OCI-LY1 (cell line): ENCODE results near the gene FBXO10.

Experiments used
- H2AFZ ChIP-seq: fragments of 200-600 bp; sonication (generic), shearing (Covaris generic); 2 replicates; pipeline ENCODE4 v1.6.0; 2014; ENCODE audit warnings: antibody characterized with exemption, mild to moderate bottlenecking, low read length
- H3F3A ChIP-seq: fragments of 200-600 bp; sonication (generic), shearing (Covaris generic); 2 replicates; pipeline ENCODE4 v1.6.0; 2014; ENCODE audit warnings: mild to moderate bottlenecking, antibody characterized with exemption, low read length, moderate library complexity; ENCODE audit not compliant: insufficient read depth
- H3K27ac ChIP-seq: fragments of 200-600 bp; sonication (generic); 2 replicates; pipeline ENCODE4 v1.5.1; 2014; ENCODE audit warnings: low read length, mixed run types, mild to moderate bottlenecking, low read depth; ENCODE audit not compliant: poor library complexity, severe bottlenecking
- H3K27me3 ChIP-seq: fragments of 200-600 bp; sonication (generic); 2 replicates; pipeline ENCODE4 v1.6.0; 2014; ENCODE audit warnings: antibody characterized with exemption, mild to moderate bottlenecking, low read length, moderate library complexity; ENCODE audit not compliant: insufficient read depth
- H3K36me3 ChIP-seq: fragments of 200-600 bp; sonication (generic); 2 replicates; pipeline ENCODE4 v1.6.1; 2014; ENCODE audit warnings: mild to moderate bottlenecking, antibody characterized with exemption, low read length, moderate library complexity, mixed read lengths; ENCODE audit not compliant: insufficient read depth
- H3K4me1 ChIP-seq: fragments of 200-600 bp; sonication (generic); 2 replicates; pipeline ENCODE4 v1.5.1; 2014; ENCODE audit warnings: mild to moderate bottlenecking, low read length, moderate library complexity; ENCODE audit not compliant: insufficient read depth, severe bottlenecking
- H3K4me2 ChIP-seq: fragments of 200-600 bp; sonication (generic), shearing (Covaris generic); 2 replicates; pipeline ENCODE4 v1.6.1; 2014; ENCODE audit warnings: low read length
- H3K4me3 ChIP-seq: fragments of 200-600 bp; sonication (generic); 2 replicates; pipeline ENCODE4 v1.5.1; 2014; ENCODE audit warnings: low read length, low read depth, mild to moderate bottlenecking, mixed read lengths; ENCODE audit not compliant: poor library complexity, severe bottlenecking
- H3K79me2 ChIP-seq: fragments of 200-600 bp; shearing (Covaris generic); 2 replicates; pipeline ENCODE4 v1.6.1; 2016; ENCODE audit warnings: mixed run types, low read length, mixed read lengths; ENCODE audit not compliant: insufficient read depth
- H3K9ac ChIP-seq: fragments of 200-600 bp; sonication (generic), shearing (Covaris generic); 2 replicates; pipeline ENCODE4 v1.6.1; 2014; ENCODE audit warnings: mild to moderate bottlenecking, low read length, mixed read lengths
- H3K9me2 ChIP-seq: fragments of 200-600 bp; sonication (generic), shearing (Covaris generic); 2 replicates; pipeline ENCODE4 v1.6.1; 2014; ENCODE audit warnings: low read depth, mild to moderate bottlenecking, low read length, mixed read lengths
- H3K9me3 ChIP-seq: fragments of 200-600 bp; shearing (Covaris generic); 2 replicates; pipeline ENCODE4 v1.6.1; 2014; ENCODE audit warnings: low read length, mixed read lengths
- H4K20me1 ChIP-seq: fragments of 200-600 bp; sonication (generic), shearing (Covaris generic); 2 replicates; pipeline ENCODE4 v1.6.0; 2016; ENCODE audit warnings: mild to moderate bottlenecking, low read length; ENCODE audit not compliant: insufficient read depth
- EZH2 ChIP-seq: fragments of 200-600 bp; sonication (generic), shearing (Covaris generic); IDR thresholded peaks from 2 replicates; pipeline ENCODE4 v1.8.0; 2017; ENCODE audit warnings: borderline replicate concordance, mixed run types, mild to moderate bottlenecking, antibody characterized with exemption, low read length, moderate library complexity, mixed read lengths
- TF ChIP-seq, protein P1 (sequence below): fragments of 200-600 bp; sonication (generic), shearing (Covaris generic); IDR thresholded peaks from 2 replicates; pipeline ENCODE4 v1.5.1; 2017; ENCODE audit warnings: mild to moderate bottlenecking, antibody characterized with exemption, low read length, moderate library complexity, mixed read lengths

FBXO10 gene

DNA sequence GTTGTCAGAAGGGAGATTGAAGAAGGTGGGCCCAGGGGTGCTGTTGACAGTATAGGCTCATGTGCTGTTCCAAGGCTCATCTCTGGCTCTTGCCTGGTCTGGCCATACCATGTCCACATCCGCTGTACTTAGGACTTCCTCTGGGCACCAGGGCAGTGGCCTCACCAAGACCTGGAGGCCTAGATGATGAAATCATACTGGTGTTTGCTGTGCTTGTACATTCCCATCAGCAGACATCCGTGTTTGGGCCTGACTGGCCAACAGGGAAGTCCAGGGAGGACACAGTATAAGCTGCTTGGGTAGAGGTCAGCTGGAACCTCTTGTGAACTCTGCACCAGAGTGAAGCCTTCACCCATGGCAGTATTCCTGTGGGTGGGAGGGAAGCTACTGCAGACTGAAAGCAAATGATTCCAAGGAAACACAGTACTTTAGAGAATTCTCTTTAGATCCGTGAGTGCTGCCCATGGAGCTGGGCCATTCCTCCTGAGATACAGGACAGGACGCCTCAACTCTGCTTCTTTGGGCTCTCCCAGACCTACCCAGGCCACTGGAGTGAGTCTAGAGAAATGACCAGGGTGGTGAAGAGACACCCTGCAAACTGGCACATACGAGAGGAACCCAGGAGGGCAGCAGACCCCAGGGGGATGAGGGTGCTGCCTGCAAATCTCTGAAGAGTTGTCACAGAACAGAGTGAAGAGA is 67.9 kb downstream of the FBXO10 start:
- no peaks in the 10 kb centered on the region for H3K9me3 ChIP-seq
- peak overlapping the region; percentile 29 for H3K27ac ChIP-seq
- no peak overlapping the region for H3K4me3 ChIP-seq
- no peak overlapping the region for H3K9ac ChIP-seq
- no peak for TF ChIP-seq EZH2
- TF ChIP-seq, protein P1, sequence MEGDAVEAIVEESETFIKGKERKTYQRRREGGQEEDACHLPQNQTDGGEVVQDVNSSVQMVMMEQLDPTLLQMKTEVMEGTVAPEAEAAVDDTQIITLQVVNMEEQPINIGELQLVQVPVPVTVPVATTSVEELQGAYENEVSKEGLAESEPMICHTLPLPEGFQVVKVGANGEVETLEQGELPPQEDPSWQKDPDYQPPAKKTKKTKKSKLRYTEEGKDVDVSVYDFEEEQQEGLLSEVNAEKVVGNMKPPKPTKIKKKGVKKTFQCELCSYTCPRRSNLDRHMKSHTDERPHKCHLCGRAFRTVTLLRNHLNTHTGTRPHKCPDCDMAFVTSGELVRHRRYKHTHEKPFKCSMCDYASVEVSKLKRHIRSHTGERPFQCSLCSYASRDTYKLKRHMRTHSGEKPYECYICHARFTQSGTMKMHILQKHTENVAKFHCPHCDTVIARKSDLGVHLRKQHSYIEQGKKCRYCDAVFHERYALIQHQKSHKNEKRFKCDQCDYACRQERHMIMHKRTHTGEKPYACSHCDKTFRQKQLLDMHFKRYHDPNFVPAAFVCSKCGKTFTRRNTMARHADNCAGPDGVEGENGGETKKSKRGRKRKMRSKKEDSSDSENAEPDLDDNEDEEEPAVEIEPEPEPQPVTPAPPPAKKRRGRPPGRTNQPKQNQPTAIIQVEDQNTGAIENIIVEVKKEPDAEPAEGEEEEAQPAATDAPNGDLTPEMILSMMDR: no peak
- H4K20me1 ChIP-seq: no peaks in the 10 kb centered on the region
- peaks cover 64% of the 10 kb centered on the region for H3K36me3 ChIP-seq
- no peaks in the 10 kb centered on the region for H3K27me3 ChIP-seq
- no peak overlapping the region for H3K4me2 ChIP-seq
- no peak overlapping the region for H2AFZ ChIP-seq
- no peaks in the 10 kb centered on the region for H3K9me2 ChIP-seq
- H3F3A ChIP-seq: no peaks in the 10 kb centered on the region
- peaks cover 25% of the 10 kb centered on the region for H3K4me1 ChIP-seq
- no peaks in the 10 kb centered on the region for H3K79me2 ChIP-seq

GRCh38 chr9:37507566-37508134 is 68.5 kb downstream of the FBXO10 start:
- Histone ChIP-seq H3K9me2 (no peaks in the 10 kb centered on the region), H3K27me3 (no peaks in the 10 kb centered on the region), H3F3A (no peaks in the 10 kb centered on the region), H3K9me3 (no peaks in the 10 kb centered on the region), H3K4me3 (no peak overlapping the region), H4K20me1 (no peaks in the 10 kb centered on the region), H3K79me2 (no peaks in the 10 kb centered on the region), H3K9ac (no peak overlapping the region), H3K4me1 (peaks cover 20% of the 10 kb centered on the region), H3K27ac (no peak overlapping the region), H2AFZ (no peak overlapping the region), H3K4me2 (no peak overlapping the region), H3K36me3 (peaks cover 70% of the 10 kb centered on the region)
- TF ChIP-seq, protein P1: no peak
- no peak for TF ChIP-seq EZH2

DNA sequence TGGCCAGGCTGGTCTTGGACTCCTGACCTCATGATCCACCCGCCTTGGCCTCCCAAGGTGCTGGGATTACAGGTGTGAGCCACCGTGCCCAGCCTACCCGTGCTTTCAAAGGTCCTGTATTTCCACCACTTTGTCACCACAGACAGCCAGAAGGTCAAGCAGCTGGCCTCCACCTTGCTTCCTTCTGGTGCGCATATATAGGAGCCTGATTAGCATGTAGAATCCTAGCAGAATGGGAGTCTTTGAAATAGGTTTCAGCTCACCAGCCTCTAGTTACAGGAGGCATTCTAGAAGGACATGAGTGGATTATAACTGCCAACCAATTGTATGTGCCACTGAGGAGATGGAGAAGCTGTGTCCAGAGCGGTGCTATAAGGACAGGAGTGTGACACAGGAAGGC is 71.6 kb downstream of the FBXO10 start:
- Histone ChIP-seq H3K27ac (no peak overlapping the region), H3K4me1 (no peaks in the 10 kb centered on the region), H3K27me3 (no peaks in the 10 kb centered on the region), H3K9me2 (no peaks in the 10 kb centered on the region), H3K4me3 (no peak overlapping the region), H3K9ac (no peak overlapping the region), H3F3A (no peaks in the 10 kb centered on the region), H3K36me3 (peaks cover 91% of the 10 kb centered on the region), H3K79me2 (no peaks in the 10 kb centered on the region), H3K4me2 (no peak overlapping the region), H3K9me3 (no peaks in the 10 kb centered on the region), H2AFZ (no peak overlapping the region), H4K20me1 (no peaks in the 10 kb centered on the region)
- no peak for TF ChIP-seq EZH2
- TF ChIP-seq, protein P1: no peak
